BJ (cell line): ENCODE results near the gene DYNC1I2. TPM values are rescaled to one million over a fixed set of nuclear protein-coding genes. Genes with fewer than 3 reads are reported as not detected.

Experiments
- CTCF ChIA-PET: fragments of 350-600 bp; formaldehyde crosslinking; extraction: SDS; loops from one replicate; lab custom pipeline; 2021; ENCODE audit warnings: antibody characterized with exemption, inconsistent platforms; lab: Yijun Ruan, JAX
- POLR2A ChIA-PET: fragments of 300-600 bp; sonication (Branson Sonifier 250); formaldehyde crosslinking; extraction: SDS; loops from one replicate; lab custom pipeline; 2021; ENCODE audit warnings: antibody characterized with exemption; lab: Charles Lee
- DNase-seq: peaks from one replicate; pipeline ENCODE4 v3.0.0-alpha.2; 2011; ENCODE audit warnings: low read depth
- H3K27me3 ChIP-seq: 2 replicates; pipeline ENCODE4 v1.6.0; 2011; ENCODE audit warnings: low read length; ENCODE audit not compliant: control insufficient read depth, insufficient read depth
- H3K36me3 ChIP-seq: 2 replicates; pipeline ENCODE4 v1.5.1; 2011; ENCODE audit warnings: low read length; ENCODE audit not compliant: control insufficient read depth, insufficient read depth
- H3K4me3 ChIP-seq: 2 replicates; pipeline ENCODE4 v1.5.1; 2011; ENCODE audit warnings: low read depth, mild to moderate bottlenecking, control low read depth, low read length
- polyA plus RNA-seq: library from polyadenylated mRNA; depleted of rRNA; stranded (reverse); fragments of >200 nt; gene quantifications from 2 replicates; pipeline ENCODE4 v1.2.3, GENCODE V29; 2011
- TF ChIP-seq, protein P1 (sequence below): IDR thresholded peaks from 2 replicates; pipeline ENCODE4 v1.5.1; 2011; ENCODE audit warnings: low read depth, mild to moderate bottlenecking, control low read depth, inconsistent platforms, low read length, moderate library complexity; ENCODE audit not compliant: insufficient read depth

The DYNC1I2 gene
- polyA plus RNA-seq, 1 experiment, result 96.9 TPM

DNA sequence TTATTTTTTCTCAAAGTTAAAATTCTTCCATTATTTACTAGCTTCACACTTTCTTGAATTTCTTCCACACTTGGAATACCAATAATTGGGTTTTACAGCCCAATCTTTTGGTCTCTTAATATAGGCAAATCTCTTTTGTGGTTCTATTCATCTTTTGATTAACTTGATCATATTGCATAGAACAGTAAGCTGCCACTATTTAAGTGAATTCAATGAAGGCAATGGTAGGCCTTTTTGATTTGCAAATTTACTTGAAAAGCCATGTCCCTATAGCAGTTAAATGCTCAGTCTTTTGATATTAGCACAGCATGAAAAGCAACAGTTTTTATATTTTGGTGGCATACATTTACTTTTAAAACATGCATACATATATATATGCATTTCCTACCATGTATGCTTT is 20.2 kb upstream of the DYNC1I2 start:
- Histone ChIP-seq H3K4me3 (no peak overlapping the region), H3K36me3 (no peaks in the 10 kb centered on the region), H3K27me3 (peaks cover 10% of the 10 kb centered on the region)
- TF ChIP-seq, protein P1, sequence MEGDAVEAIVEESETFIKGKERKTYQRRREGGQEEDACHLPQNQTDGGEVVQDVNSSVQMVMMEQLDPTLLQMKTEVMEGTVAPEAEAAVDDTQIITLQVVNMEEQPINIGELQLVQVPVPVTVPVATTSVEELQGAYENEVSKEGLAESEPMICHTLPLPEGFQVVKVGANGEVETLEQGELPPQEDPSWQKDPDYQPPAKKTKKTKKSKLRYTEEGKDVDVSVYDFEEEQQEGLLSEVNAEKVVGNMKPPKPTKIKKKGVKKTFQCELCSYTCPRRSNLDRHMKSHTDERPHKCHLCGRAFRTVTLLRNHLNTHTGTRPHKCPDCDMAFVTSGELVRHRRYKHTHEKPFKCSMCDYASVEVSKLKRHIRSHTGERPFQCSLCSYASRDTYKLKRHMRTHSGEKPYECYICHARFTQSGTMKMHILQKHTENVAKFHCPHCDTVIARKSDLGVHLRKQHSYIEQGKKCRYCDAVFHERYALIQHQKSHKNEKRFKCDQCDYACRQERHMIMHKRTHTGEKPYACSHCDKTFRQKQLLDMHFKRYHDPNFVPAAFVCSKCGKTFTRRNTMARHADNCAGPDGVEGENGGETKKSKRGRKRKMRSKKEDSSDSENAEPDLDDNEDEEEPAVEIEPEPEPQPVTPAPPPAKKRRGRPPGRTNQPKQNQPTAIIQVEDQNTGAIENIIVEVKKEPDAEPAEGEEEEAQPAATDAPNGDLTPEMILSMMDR, result no peak
- DNase-seq, result no peak
- POLR2A ChIA-PET, result no interaction called here
- CTCF ChIA-PET, result interaction anchor here (1.0 to 1.8 kb wide), 2 partner anchors 20 to 42 kb away, joined by 3 to 5 read pairs; partner anchors contain the start of gene DYNC1I2

- no peak for DNase-seq
- TF ChIP-seq, protein P1, result no peak
- H3K36me3 ChIP-seq, result no peaks in the 10 kb centered on the region
- H3K27me3 ChIP-seq, result peaks cover 9% of the 10 kb centered on the region
- ChIA-PET POLR2A (no interaction called here), CTCF (interaction anchor here (1.8 kb wide), 1 partner anchor 19 kb away, joined by 5 read pairs; the partner anchor contains the start of gene DYNC1I2)
- no peak overlapping the region for H3K4me3 ChIP-seq
These were observed 19.1 kb upstream of the DYNC1I2 start for GRCh38 chr2:171668183-171668582.

- H3K27me3 ChIP-seq, result peaks cover 8% of the 10 kb centered on the region
- ChIA-PET CTCF (interaction anchor here (0.6 kb wide), 1 partner anchor 39 kb away, joined by 3 read pairs; no protein-coding TSS in a partner anchor), POLR2A (no interaction called here)
- no peak for DNase-seq
- no peak overlapping the region for H3K4me3 ChIP-seq
- TF ChIP-seq, protein P1, result no peak
- H3K36me3 ChIP-seq, result no peaks in the 10 kb centered on the region
These were observed 18.1 kb upstream of the DYNC1I2 start for GRCh38 chr2:171669121-171669520.

DNA sequence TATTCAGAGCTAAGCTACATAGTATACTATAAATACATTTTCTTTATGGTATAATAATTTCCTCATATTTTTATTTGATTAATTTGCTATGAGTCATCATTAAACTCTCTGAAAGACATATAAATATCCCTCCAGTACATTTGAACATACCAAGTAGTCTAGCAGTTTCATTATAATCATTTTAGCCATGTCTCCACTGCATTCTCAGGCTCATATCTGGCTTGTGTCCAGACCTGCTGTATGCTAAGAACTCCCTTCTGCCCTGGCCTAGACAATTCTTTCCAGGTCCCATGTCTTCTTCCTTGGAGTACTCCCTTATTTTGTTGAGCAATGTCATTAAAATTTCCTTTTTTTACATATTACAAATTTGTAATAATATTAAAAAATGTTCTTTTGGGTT is 16.6 kb upstream of the DYNC1I2 start:
- Histone ChIP-seq H3K4me3 (no peak overlapping the region), H3K27me3 (peaks cover 13% of the 10 kb centered on the region), H3K36me3 (no peaks in the 10 kb centered on the region)
- TF ChIP-seq, protein P1, result no peak
- POLR2A ChIA-PET, result no interaction called here
- DNase-seq, result no peak
- CTCF ChIA-PET, result interaction anchor here (1.8 kb wide), 1 partner anchor 10 kb away, joined by 4 read pairs; no protein-coding TSS in a partner anchor

DNA sequence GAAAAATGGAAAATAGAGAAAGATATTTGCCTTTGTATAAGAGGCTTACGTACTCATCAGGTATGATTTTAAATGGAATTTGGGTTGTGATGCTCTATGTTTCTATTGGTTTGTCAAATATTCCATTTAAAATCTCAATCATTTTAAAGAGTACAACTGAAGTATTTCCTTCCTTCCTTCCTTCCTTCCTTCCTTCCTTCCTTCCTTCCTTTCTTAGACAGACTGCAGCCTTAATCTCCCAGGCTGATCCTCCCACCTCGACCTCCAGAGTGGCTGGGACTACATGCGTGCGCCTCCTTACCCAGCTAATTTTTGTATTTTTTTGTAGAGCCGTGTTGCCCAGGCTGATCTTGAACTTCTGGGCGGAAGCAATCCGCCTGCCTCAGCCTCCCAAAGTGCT is 15.4 kb upstream of the DYNC1I2 start:
- Histone ChIP-seq H3K4me3 (no peak overlapping the region), H3K36me3 (no peaks in the 10 kb centered on the region), H3K27me3 (peaks cover 17% of the 10 kb centered on the region)
- no peak for DNase-seq
- TF ChIP-seq, protein P1, result no peak
- ChIA-PET POLR2A (no interaction called here), CTCF (interaction anchor here (0.6 kb wide), 1 partner anchor 25 kb away, joined by 3 read pairs; no protein-coding TSS in a partner anchor)
